Skeletal muscle satellite cell (primary cell): Measurements from ENCODE around the gene ZNF200.
A peak's percentile ranks its signal among the peaks of the same experiment; 100 is the strongest.

Source experiments
- H3K27me3 ChIP-seq: 2 replicates; pipeline ENCODE4 v1.7.0; 2013; ENCODE audit warnings: low read length; ENCODE audit not compliant: control insufficient read depth, insufficient read depth
- H3K36me3 ChIP-seq: 2 replicates; pipeline ENCODE4 v1.7.0; 2013; ENCODE audit warnings: mild to moderate bottlenecking, control low read depth, low read length; ENCODE audit not compliant: insufficient read depth
- H3K4me1 ChIP-seq: 2 replicates; pipeline ENCODE4 v1.7.0; 2013; ENCODE audit warnings: low read length; ENCODE audit not compliant: control insufficient read depth, insufficient read depth
- H3K4me2 ChIP-seq: 2 replicates; pipeline ENCODE4 v1.7.0; 2013; ENCODE audit warnings: mild to moderate bottlenecking, low read length
- H3K4me3 ChIP-seq: 2 replicates; pipeline ENCODE4 v1.7.0; 2013; ENCODE audit warnings: low read length
- H3K9ac ChIP-seq: 2 replicates; pipeline ENCODE4 v1.7.0; 2013; ENCODE audit warnings: mild to moderate bottlenecking, low read depth, low read length, moderate library complexity
- H3K9me3 ChIP-seq: replicated peaks from 2 replicates; pipeline ENCODE4 v1.7.0; 2013; ENCODE audit warnings: mild to moderate bottlenecking, control low read depth, low read length

ZNF200 gene

DNA sequence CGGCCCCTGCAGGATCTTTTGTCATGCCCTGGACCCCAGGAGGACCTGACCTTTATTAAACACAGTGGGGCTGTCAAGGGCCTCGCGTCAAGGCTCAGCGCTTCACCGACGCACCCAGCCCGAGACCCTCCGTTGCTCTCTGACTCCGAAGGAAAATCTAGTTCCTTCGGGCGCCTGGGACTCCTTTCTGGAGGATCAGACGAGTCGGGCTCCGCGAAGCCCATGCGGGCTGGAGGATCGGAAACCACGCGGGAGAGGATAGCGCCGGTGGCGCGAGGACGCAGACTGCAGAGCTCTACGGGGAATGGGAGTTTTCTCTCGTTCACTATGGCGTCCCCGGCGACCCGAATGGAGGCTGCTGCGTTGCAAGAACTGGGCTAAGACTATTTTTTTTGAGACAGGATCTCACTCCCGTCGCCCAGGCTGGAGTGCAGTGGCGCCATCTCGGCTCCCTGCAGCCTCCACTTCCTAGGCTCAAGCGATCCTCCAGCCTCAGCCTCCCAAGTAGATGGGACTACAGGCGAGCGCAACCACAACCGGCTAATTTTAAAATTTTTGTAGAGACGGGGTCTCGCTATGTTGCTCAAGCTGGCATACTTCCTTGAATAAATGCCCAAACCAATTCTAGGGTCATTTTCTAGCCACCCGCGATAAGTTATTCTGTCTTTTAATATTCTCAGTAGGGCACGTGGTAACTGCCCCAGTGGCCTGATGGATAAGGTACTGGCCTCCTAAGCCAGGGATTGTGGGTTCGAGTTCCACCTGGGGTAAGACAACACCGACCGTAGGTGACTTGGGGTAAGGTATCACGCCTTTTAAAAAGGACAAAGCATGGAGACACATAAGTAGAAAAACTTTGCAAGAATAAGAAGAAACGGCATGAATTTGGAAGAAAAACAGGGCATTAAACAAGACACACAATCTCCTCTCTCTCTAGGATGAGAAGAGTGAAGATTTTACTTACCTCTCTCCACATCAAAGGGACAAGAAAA is 41.4 kb downstream of the ZNF200 start:
- H3K27me3 ChIP-seq, result peaks cover 37% of the 10 kb centered on the region
- no peak overlapping the region for H3K9ac ChIP-seq
- no peaks in the 10 kb centered on the region for H3K9me3 ChIP-seq
- no peak overlapping the region for H3K4me3 ChIP-seq
- H3K4me2 ChIP-seq, result no peak overlapping the region
- no peaks in the 10 kb centered on the region for H3K36me3 ChIP-seq
- H3K4me1 ChIP-seq, result peaks cover 16% of the 10 kb centered on the region

DNA sequence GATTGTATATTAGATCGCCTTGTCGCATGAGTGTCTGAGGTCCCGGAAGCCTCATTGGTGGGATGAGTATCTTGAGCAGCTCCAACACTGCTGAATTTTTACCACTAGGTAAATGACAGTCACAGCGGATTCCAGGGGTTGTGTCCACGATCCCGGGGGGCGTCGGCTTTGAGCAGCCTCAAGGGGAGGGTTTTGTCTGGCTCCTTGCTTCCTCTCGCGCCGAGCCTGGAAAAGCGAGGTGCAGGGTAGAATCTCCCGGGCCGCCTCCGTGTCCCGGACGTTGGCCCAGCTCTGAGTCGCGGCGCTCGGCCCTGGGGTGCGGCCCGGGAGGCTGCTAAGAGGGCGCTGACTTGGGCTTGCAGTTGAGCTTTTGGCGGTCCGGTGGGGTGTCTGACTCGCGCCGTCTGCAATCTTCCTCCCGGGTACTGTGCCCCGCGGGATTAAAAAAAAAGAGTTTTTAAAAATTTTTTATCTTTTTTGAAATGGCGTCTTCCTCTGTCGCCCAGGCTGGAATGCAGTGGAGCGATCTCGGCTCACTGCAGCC is 42.4 kb downstream of the ZNF200 start:
- Histone ChIP-seq H3K9ac (no peak overlapping the region), H3K36me3 (no peaks in the 10 kb centered on the region), H3K4me3 (no peak overlapping the region), H3K9me3 (no peaks in the 10 kb centered on the region), H3K4me1 (peaks cover 18% of the 10 kb centered on the region), H3K27me3 (peaks cover 31% of the 10 kb centered on the region), H3K4me2 (no peak overlapping the region)

DNA sequence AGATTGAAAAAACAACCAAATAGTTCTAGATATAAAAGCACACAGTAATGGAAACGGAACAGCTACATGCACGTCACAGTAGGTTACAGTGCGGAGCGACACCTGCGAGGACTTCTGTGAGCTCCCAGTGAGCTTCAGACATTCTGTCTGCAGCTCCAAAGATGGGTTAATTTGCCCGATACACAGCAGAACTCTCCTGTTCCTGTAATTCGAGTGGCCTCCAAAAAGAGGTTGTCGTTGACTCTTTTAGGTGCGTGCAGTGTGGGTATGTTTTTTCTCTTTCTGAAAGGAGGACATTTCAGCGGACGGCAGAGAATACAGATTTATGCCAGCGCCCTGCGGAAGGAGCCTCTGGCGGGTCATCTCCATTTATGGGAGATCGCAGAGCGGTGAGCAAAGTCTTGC is 44.0 kb downstream of the ZNF200 start:
- Histone ChIP-seq H3K9me3 (no peaks in the 10 kb centered on the region), H3K4me1 (peaks cover 18% of the 10 kb centered on the region), H3K4me2 (peak overlapping the region; percentile 96), H3K4me3 (peak overlapping the region; percentile 62), H3K9ac (no peak overlapping the region), H3K27me3 (peaks cover 26% of the 10 kb centered on the region), H3K36me3 (no peaks in the 10 kb centered on the region)

DNA sequence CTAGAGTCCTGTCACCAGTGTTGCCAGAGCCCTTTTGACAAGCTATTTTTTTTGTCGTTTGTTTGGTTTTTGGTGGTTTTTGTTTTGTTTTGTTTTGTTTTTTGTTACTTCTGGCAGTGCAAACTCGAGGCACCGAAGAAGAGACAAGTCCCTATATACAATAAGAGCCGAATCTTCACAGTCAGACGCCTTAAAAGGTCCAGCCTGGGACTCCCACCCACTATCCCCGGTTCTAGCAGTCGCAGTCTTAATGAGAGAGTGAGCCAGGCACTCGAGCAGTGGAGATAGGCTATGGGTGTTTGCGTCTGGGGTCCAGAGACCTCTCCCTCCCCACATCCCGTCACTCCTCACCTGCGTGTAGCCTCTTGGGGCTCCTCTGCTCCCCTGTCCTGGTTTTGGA is 45.1 kb downstream of the ZNF200 start:
- Histone ChIP-seq H3K4me3 (peak overlapping the region; percentile 82), H3K36me3 (no peaks in the 10 kb centered on the region), H3K4me2 (peak overlapping the region; percentile 96), H3K27me3 (peaks cover 16% of the 10 kb centered on the region), H3K4me1 (peaks cover 18% of the 10 kb centered on the region), H3K9me3 (no peaks in the 10 kb centered on the region), H3K9ac (no peak overlapping the region)

DNA sequence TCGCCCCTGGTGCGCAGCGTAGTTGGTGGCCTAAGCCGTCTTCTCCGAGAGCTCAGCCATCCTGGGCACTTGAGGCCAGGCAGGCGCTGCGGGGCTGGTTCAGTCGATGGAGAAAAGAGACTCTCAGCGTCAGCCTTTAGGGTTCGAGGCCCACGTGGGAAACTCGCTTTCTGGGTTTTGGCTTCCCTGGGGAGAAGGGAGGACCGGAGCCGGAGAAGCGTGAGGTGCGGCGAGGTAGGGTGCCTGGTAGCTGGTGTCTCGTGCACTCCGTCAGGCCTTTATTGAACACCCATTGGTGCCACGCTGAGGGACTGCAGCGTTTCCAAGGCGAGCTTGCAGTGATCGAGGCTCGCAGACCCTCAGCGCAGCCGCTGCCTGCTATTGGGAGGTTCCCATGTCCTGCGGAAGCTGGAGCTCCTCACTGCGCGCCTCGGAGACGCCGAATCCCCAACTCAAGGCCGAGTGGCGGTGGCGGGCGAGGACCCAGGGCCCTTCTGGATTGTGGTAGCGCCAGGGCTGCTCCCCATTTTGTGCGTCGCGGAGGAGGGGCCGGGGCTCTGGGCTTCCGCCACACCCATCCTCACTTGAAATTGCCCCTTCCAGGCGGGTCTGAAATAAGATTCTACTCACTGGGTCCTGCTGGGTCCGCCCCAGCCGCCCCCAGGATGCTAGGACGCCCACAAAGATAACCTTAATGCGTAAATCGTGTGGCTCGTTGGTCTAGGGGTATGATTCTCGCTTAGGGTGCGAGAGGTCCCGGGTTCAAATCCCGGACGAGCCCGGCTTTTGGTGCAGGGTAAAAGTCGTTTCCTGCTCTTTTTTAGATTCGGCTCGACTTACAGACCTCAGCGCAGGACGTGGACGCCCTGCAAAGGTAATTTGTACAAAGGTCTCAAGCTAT is 45.8 kb downstream of the ZNF200 start:
- H3K36me3 ChIP-seq, result no peaks in the 10 kb centered on the region
- H3K4me3 ChIP-seq, result peak overlapping the region; percentile 82
- H3K4me1 ChIP-seq, result peaks cover 18% of the 10 kb centered on the region
- peak overlapping the region; percentile 96 for H3K4me2 ChIP-seq
- no peaks in the 10 kb centered on the region for H3K9me3 ChIP-seq
- H3K9ac ChIP-seq, result peak overlapping the region; percentile 51
- H3K27me3 ChIP-seq, result peaks cover 10% of the 10 kb centered on the region

DNA sequence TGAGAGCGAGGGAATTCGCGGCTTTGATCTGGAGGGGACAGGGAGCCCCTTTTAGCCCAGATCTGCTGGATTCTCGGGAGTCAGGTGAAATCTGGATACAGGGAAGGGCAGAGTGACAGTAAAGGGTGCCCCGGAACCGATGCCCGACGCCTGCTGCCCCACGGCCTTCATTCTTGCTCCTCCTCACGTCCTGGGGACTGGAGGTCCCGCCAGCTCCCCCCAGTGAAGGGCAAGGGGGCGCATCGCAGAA is 46.4 kb downstream of the ZNF200 start:
- peak overlapping the region; percentile 96 for H3K4me2 ChIP-seq
- no peaks in the 10 kb centered on the region for H3K9me3 ChIP-seq
- H3K4me3 ChIP-seq, result peak overlapping the region; percentile 82
- H3K27me3 ChIP-seq, result peaks cover 4% of the 10 kb centered on the region
- H3K9ac ChIP-seq, result peak overlapping the region; percentile 51
- peaks cover 20% of the 10 kb centered on the region for H3K4me1 ChIP-seq
- no peaks in the 10 kb centered on the region for H3K36me3 ChIP-seq

DNA sequence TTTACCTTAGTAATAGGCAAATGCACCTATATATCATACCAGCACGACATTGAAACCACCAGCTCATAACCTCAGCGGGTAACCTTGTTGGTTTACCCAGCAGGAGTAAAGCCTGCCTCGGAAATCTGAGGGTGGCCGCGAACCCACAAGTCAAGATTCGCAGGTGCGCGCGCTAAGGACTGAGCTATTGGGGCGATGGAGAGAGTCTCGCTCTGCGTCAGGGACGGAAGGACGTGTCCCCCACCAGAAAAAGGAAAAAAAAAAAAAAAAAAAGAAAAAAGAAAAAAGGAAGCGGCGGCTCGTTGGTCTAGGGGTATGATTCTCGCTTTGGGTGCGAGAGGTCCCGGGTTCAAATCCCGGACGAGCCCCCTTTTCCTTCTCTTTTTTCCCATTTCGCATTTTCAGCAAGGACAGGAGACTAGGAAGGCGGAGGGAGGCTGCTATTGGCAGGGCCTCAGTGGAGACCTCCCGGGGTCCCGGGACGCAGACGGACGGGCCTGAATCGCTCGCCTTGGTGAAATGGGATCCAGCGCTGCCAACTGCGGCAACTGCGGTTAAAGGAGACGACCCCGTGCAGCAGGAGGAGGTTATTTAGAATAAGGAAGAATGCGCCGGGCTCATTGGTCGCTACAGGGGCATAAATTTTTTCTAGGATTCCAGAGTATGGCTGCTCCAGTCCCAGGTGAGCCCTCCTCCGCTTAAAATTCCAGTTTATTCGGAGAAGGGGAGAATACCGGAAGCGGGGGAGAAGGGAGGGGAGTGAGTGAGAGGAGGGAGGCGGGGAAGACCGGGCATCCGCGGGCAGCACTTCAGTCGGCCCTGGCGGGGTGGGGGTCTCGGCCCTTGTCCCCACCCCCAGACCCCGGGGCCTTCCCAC is 46.9 kb downstream of the ZNF200 start, which contains the start of gene OR1F1:
Gene OR1F1 (plus strand): TSS at position 407 of the 877 bp plus-strand sequence.
- no peaks in the 10 kb centered on the region for H3K9me3 ChIP-seq
- H3K4me1 ChIP-seq, result peaks cover 26% of the 10 kb centered on the region
- peak within 1 kb of the TSS; percentile 51 for H3K9ac ChIP-seq
- peak within 1 kb of the TSS; percentile 82 for H3K4me3 ChIP-seq
- peaks cover 9% of the 10 kb centered on the region for H3K27me3 ChIP-seq
- H3K36me3 ChIP-seq, result no peaks in the 10 kb centered on the region
- peak within 1 kb of the TSS; percentile 96 for H3K4me2 ChIP-seq

DNA sequence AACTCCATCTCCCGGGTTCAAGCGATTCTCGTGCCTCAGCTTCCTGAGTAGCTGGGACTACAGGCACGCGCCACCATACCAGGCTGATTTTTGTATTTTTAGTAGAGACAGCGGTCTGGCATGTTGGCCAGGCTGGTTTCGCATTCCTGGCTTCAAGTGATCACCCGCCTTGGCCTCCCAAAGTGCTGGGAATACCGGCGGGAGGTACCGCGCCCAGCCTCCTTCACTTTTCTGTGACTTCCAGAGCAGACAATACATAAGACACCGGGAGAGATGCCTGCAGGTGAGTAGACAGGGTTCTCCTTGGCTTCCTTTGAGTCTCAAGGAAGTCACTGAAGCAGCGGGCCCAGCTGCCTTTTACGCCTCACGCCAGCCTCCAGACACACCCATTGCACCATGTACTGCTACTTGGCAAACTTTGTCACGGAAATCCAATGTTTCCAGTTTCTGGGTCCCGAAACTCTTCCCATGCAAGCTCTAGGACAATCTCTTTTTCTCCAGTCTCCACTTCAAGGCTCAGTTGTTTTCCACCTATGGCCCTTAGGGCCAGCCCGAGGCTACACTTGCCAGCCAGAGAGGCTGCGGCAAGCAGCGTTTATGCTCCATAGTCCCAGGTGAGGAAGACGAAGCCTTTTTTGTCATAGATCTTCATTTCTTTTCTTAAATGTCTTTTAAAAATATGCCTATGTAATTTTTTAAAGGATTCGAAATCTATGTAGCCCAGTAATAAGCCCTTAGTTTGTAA is 47.8 kb downstream of the ZNF200 start:
- no peak overlapping the region for H3K4me3 ChIP-seq
- H3K9ac ChIP-seq, result no peak overlapping the region
- H3K4me1 ChIP-seq, result peaks cover 29% of the 10 kb centered on the region
- no peaks in the 10 kb centered on the region for H3K36me3 ChIP-seq
- H3K27me3 ChIP-seq, result peaks cover 18% of the 10 kb centered on the region
- H3K4me2 ChIP-seq, result no peak overlapping the region
- no peaks in the 10 kb centered on the region for H3K9me3 ChIP-seq

DNA sequence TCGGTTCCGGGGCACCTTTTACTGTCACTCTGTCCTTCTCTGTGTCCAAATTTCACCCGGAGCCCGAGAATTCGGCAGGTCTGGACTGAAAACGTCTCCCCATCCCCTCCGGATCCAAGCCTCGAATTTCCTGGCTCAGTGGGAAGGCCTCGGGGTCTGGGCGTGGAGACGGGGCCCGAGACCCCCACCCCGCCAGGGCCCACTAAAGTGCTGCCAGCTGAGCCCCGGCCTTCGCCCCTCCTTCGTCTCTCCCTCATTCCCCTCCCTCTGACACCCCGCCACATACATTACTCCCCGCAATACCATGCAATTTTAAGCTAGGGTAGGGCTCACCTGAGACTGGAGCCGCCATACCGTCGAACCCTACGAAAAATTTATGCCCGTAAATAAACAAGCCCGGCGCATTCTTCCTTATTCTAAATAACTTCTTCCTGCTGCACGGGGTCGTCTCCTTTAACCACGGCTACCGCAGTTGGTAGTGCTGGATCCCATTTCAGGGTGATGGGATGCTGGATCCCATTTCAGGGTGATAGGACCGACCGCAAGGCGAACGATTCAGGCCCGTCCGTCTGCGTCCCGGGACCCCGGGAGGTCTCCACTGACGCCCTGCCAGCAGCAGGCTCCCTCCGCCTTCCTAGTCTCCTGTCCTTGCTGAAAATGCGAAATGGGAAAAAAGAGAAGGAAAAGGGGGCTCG is 51.4 kb downstream of the ZNF200 start:
- peaks cover 44% of the 10 kb centered on the region for H3K27me3 ChIP-seq
- no peaks in the 10 kb centered on the region for H3K36me3 ChIP-seq
- H3K4me3 ChIP-seq, result peak overlapping the region; percentile 74
- H3K4me1 ChIP-seq, result peaks cover 14% of the 10 kb centered on the region
- no peak overlapping the region for H3K9ac ChIP-seq
- no peaks in the 10 kb centered on the region for H3K9me3 ChIP-seq
- peak overlapping the region; percentile 92 for H3K4me2 ChIP-seq
